ENCODE data around the gene OOEP.

Gene OOEP

GRCh38 chr6:73364121-73364520 lies 5.6 kb downstream of the OOEP start:
- no peak for DNase-seq

- no peak for DNase-seq
These were observed 6.2 kb downstream of the OOEP start for GRCh38 chr6:73363537-73363875.

DNA sequence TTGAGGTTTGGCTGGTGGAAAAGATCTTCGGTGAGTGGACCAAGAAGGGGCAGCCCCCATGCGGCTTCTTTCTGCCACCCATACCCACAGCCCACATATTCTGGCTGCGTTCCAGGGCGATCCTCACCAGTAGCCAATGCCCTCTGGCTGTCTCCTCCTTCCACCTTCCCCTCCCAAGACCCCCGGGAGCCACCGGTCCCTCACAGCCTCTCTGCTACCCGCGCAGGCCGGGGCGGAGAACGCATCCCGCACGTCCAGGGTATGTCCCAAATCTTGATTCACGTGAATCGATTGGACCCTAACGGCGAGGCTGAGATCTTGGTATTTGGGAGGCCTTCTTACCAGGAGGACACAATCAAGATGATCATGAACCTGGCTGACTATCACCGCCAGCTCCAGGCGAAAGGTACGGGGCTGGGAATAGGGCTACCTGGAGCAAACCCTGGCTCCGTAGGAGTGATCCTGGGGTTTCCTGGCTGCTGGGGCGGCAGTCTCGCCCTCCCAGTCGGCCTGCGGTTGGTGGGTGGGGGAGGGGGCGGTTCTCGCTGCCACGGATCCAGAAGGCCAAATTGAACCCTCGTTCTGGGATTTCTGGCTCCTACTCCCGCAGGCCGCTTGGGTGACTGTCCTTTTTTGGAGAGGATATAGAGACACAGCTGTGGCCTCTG lies 6.7 kb downstream of the OOEP start:
- no peak for DNase-seq

DNA sequence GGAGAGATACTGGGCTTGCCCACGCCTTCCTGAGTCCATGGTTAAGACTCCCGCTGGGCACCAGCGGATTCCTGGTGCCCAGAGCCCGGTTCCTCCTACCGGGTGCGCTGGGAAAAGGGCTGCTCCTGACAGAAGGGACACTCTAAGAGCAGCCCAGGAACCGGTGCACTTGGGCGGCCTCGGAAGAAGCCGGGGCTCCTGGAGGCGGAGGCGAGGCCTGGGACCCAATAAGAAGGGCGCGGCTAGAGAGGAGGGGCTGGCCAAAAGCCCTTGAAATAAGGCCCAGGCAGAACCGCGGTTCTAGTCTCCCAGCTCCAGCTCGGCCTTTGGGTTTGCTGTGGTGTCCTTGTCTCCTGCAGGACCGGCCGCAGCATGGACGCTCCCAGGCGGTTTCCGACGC lies 7.3 kb downstream of the OOEP start, which contains the start of gene KHDC3L:
TSS of gene KHDC3L (plus strand) at position 301 of the 400 bp plus-strand sequence. CDS start at position 373, 72 bp downstream.
- no peak for DNase-seq

- DNase-seq = no peak
These were observed 15.8 kb downstream of the OOEP start, which contains the start of gene DPPA5 for GRCh38 chr6:73353636-73354593. DPPA5 (minus strand) TSS chr6:73354276; CDS start chr6:73354225, 51 bp downstream.

- no peak for DNase-seq
These were observed 20.4 kb downstream of the OOEP start for GRCh38 chr6:73349311-73349710.

- DNase-seq = no peak
These were observed 21.0 kb downstream of the OOEP start for GRCh38 chr6:73348550-73349204.

DNA sequence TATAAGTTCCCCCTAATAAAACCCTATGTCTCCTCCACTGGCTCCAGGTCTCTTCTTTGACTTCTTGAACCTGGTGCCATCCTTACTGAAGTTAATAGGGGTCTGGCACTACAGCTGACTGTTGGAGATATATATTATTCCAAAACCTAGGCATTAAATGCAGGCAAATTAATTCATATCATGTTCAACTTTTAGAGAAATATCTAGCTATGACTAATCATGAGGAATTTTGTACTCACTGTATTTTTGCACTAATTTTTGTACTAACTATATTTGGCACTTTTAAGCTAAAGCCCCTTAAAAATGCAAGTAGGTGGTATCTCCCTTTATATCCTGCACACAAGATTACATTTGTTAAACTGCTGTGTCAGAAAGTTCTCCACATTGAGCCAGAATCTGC lies 26.5 kb downstream of the OOEP start:
- DNase-seq = no peak

- DNase-seq = no peak
These were observed 27.5 kb downstream of the OOEP start for GRCh38 chr6:73342174-73342573.

GRCh38 chr6:73341335-73341734 lies 28.4 kb downstream of the OOEP start:
- no peak for DNase-seq

- no peak for DNase-seq
These were observed 29.6 kb downstream of the OOEP start for GRCh38 chr6:73340048-73340447.

DNA sequence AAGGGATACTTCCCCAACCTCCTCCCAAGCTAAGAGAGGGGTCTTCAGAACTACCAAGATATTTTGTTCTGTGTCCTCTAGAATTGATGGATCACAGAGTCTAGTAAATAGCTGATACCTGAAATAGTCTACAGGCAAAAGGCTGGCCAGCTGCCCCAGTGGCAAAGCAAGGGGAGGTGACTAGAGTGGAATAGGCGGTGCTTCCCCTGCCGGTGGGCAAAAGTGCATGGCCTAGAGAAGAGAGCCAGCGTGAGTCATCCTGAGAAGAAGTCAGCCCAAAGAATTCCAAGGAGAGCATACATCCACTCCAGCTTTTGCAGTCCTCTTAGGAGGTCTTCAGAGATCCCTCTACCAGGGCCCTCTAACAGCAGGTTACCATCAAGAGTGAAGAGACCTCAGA lies 30.4 kb downstream of the OOEP start:
- no peak for DNase-seq

GRCh38 chr6:73329201-73329600 lies 40.5 kb downstream of the OOEP start:
- no peak for DNase-seq

GRCh38 chr6:73328790-73329189 lies 40.9 kb downstream of the OOEP start:
- no peak for DNase-seq

GRCh38 chr6:73325656-73326055 lies 44.0 kb downstream of the OOEP start:
- no peak for DNase-seq

- no peak for DNase-seq
These were observed 46.4 kb downstream of the OOEP start for GRCh38 chr6:73323323-73323722.
